Ramos (cell line): ENCODE results near the gene SLC26A5.
"Not testable (repeated sequence)": the region's sequence is repeated elsewhere in the genome, so short reads cannot be mapped to it uniquely, and the experiment has no call there.

Experiments
- in situ Hi-C: fragments of 300-500 bp; cut with MboI; formaldehyde crosslinking; loops from one replicate; pipeline ENCODE4 v1.14.3; 2022; ENCODE audit warnings: low sequenced_read_pairs; ENCODE audit not compliant: unreplicated experiment

The SLC26A5 gene, protein sequence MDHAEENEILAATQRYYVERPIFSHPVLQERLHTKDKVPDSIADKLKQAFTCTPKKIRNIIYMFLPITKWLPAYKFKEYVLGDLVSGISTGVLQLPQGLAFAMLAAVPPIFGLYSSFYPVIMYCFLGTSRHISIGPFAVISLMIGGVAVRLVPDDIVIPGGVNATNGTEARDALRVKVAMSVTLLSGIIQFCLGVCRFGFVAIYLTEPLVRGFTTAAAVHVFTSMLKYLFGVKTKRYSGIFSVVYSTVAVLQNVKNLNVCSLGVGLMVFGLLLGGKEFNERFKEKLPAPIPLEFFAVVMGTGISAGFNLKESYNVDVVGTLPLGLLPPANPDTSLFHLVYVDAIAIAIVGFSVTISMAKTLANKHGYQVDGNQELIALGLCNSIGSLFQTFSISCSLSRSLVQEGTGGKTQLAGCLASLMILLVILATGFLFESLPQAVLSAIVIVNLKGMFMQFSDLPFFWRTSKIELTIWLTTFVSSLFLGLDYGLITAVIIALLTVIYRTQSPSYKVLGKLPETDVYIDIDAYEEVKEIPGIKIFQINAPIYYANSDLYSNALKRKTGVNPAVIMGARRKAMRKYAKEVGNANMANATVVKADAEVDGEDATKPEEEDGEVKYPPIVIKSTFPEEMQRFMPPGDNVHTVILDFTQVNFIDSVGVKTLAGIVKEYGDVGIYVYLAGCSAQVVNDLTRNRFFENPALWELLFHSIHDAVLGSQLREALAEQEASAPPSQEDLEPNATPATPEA

DNA sequence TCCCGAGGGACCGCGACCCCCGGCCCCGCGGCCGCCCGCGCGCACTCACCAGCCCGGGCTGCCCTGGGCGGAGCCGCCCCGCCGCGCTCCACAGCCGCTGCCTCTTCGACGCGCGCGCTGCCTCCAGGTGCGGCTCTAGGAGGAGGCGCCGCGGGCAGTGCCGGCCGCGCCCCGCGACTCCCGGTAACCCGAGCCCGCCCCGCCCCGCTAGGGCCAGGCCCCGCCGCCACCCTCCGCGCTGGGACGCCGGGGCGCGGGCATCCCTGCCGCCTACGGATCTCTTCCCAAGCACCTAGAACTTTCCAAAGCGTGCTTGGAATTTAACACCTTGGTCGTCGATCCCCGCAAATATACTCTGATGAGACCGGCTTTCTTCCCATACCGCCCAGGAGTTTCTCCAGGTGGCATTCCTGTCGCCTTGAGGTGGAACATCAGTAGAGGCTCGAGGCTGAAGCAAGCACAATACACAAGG lies at the start of gene SLC26A5:
TSS of gene SLC26A5 (minus strand) at position 159 of the 472 bp plus-strand sequence. CDS start 24,693 bp downstream, outside the sequence.
- in situ Hi-C loops, result no loop called here

DNA sequence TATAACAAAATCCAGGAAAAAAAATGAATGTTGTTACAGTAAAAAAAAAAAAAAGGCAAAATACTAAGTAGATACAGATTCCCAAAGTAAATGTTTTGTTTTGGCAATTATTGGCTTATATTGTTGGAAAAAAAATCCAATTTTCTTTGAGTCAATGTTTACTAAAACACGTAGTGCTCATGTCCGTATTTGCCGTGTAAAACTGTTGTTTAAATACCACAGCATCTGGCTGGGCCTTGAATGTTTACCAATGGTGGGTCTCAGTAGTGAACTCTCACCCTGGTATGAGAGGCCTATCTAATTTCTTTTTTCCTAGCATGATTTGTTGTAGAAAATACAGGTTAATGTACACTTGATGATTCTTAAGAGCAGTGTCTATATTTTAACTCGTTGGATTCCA lies 41.4 kb upstream of the SLC26A5 start:
- in situ Hi-C loops, result no loop called here

DNA sequence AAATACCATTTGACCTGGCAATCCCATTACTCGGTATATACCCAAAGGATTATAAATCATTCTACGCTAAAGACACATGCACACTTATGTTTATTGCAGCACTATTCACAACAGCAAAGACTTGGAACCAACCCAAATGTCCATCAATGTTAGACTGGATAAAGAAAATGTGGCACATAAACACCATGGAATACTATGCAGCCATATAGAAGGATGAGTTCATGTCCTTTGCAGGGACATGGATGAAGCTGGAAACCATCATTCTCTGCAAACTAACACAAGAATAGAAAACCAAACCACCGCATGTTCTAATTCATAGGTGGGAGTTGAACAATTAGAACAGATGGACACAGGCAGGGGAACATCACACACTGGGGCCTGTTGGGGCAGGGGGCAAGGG lies 40.9 kb upstream of the SLC26A5 start:
- in situ Hi-C loops, result not testable (repeated sequence)

DNA sequence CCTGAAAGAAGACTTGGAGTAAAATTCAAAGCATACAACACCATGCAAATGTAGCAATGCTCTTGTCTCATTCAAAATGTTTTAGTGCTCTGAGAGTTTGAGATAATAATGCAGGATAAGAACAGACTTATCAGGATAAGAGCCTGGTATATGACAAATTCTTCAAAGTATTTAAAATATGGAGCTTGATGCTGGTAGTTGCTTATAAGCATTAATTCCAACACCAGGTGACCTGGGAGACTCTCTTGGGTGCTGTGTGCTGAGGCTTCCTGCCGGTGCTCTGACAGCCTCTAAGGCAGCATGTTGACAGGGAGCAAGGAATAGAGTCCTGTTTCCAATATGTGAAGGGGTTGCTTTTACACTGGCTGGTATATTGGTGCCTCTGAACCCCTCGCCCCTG lies 34.8 kb upstream of the SLC26A5 start:
- in situ Hi-C loops, result no loop called here

- in situ Hi-C loops, result no loop called here
Measured at GRCh38 chr7:103474956-103475355, 28.9 kb upstream of the SLC26A5 start.

GRCh38 chr7:103469095-103469948 lies 23.3 kb upstream of the SLC26A5 start:
- in situ Hi-C loops, result no loop called here

DNA sequence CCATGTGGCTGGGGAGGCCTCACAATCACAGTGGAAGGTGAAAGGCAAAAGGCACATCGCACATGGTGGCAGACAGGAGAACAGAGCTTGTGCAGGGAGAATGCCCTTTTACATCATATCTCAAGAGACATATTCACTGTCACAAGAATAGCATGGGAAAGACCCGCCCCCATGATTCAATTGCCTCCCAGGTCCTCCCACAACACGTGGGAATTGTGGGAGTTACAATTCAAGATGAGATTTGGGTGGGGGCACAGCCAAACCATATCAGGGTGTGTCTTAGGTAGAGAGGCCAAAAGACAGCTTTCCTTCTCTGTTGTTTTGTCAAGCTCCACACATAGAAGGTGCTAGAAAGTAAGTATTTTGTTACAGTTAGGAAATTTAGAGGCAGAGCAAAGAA lies 20.8 kb upstream of the SLC26A5 start:
- in situ Hi-C loops, result no loop called here

GRCh38 chr7:103462358-103462757 lies 16.4 kb upstream of the SLC26A5 start:
- in situ Hi-C loops, result no loop called here

- in situ Hi-C loops, result no loop called here
Measured at GRCh38 chr7:103447073-103447960, 1.3 kb upstream of the SLC26A5 start.

DNA sequence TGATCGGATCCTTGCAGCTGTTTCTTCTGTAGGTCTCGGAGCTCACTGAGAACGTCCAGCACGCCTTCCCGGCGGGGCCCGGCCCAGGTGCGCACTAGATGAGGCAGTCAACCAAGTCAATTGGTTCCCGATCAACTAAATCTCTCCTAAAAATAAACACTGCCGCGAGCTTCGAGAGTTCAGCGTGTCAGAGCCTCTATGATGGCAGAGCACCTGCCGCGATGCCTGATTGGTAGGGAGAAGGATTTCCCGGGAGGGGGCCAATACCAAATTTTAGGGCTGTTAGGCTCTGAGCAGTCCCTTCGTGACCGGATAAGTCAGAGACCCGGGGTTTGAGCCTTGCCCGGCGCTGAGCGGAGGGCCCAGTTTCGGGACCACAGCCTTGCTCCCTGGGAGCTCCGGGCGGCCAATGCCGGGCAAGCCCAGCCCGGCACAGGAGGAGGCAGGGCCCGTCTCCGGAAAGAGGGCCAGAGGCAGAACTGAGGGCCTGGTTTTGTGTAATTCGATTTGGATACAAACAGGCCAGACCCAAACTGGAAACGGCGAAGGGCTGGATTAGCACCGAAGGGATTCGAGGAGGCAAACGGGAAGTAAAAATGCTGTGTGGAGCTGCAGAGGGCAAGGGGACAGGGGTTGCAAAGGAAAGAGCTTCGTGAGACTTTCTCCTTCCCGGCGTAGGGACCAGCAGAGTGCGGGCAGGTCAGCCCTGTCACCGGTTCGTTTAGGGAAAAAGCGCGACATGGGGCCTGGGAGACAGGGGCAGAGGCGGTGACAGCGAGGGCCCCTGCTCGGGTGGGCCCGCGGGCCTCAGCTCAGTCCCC lies 569 bp downstream of the SLC26A5 start:
- in situ Hi-C loops, result no loop called here

- in situ Hi-C loops, result no loop called here
Measured at GRCh38 chr7:103439661-103440060, 6.3 kb downstream of the SLC26A5 start.

- in situ Hi-C loops, result no loop called here
Measured at GRCh38 chr7:103437623-103438022, 8.4 kb downstream of the SLC26A5 start.

DNA sequence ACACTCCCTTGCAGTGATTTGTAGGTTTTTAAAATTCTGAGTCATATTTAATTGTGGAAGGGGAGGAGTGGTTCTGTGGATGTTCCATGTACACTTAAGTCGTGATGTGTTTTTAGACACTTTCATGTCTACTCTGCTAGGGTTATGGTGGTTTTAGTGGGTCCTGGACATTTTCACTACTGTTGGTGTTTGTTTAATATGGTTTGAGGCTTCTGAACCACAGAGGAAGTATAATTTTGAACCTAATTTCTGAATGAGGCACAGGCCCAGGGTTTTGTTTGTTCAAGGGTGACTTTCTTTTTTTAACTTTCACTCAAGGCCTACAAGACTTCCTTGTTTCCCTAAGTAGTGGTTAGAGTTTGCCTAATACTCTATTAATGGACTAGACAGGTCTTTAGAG lies 13.3 kb downstream of the SLC26A5 start:
- in situ Hi-C loops, result no loop called here

DNA sequence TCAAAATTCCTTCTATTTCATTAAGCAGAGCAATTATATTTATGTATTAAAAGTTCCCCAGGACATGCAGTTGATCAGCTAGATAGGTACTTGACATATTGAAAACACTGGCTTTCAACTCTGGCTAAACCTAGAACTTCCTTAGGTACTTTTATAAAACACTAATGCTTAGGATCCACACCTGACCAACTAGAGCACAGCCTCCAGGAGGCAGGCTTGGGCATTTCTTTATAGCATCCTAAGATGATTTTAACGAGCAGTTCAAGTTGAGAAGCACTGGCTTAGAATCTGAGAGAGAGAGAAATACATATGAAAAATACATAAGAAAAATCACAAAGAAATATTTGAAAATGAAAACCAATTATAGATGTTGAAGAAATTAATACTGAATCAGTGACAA lies 20.8 kb downstream of the SLC26A5 start:
- in situ Hi-C loops, result no loop called here

DNA sequence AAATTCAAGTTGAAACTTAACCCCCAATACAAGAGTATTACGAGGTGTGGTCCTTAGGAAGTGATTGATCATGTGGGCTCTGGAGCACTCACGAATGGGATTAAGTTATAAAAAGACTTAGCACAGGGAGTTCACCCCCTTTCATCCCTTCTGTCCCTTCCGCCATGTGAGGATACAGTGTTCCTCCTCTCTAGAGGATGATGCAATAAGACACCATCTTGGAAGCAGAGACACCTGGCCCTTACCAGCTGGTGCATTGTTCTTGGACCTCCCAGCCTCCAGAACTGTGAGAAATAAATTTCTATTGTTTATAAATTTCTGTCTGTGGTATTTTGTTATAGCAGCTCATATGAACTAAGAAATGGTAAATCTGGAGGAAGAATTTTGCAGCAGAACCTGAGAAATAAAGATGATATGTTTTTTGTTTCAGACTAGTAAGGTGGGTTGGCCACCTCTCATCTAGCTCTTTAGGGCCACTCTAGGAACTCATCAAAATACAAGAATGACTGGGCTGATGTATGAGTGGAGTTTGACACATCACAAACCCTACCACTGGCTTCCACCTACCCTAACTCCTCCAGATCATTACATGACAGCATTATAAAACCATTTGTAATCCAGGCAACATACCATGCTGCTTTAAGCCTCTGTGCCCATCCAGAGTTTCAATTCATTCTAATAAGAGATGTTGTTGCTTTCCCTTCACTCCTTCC lies 22.4 kb downstream of the SLC26A5 start:
- in situ Hi-C loops, result no loop called here

DNA sequence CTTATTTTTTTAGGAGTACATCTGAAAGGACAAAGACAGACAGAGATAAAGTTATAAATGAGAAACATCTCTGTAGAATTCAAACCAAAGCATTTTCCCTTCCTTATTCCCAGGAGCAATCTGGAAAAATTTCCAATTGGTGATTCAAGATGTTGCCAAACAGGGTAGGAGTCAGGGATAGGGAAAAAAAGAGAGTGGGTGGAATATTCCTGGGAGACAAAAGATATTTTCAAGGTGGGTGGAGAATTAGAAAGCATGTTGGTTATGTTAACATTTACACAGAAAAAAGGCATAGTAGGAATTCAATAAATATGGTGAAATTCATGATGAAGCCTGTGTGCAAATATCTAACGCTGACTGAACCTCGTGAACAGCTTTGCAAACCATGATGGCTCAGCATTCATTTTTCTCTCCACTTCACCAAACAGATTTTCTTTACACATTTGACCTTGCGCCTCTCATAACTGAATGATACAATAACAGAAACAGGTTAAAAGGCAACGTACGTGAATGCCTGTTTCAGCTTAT lies 25.1 kb downstream of the SLC26A5 start:
- in situ Hi-C loops, result no loop called here

DNA sequence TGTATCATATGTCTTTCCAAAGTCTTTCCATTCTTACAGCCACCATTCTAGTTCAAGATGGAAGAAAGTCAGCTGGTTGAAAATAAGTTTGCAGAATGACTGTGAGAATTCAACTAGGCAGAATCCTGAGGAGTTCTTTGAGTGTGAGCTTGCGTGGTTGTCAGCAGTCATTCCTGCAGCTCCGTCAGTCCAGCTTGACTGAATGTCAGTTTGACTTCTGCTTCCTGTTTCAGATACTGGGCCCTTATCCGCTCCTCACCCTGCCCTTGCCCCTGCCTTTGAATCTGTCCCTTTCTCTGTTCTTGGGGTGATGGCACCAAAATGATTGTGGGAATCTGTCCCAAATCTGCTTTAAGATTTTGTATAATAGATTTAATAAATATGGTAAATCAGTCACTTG lies 27.8 kb downstream of the SLC26A5 start:
- in situ Hi-C loops, result no loop called here

DNA sequence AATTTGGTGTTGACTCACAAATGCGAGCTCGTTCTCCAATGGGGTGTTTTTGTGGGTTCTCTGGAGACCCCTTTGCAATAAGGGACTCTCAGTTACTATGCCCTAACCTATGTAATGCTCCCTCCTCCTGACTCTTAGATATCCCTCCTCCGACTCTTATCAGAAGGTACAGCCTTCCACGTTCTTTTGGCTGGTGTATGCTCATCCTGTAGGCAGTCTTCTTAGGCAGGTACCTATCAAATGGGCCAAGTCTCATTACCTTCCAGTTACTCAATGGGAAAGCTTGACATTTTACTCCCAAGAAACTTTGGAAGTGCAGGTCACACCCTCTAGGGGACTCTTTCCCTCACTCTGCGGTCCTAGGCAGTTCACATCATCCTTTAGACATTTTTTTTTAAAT lies 32.6 kb downstream of the SLC26A5 start:
- in situ Hi-C loops, result no loop called here
